B cell (primary cell): ENCODE measurements around the gene ANTXR2. TPM values are rescaled to one million over a fixed set of nuclear protein-coding genes. Genes with fewer than 3 reads are reported as not detected.

Source experiments
- ATAC-seq: fragments of 200-7000 bp; cut with Tn5 transposase; one replicate; pipeline ENCODE4 v1.10.0; 2021; ENCODE audit warnings: low read depth, mild to moderate bottlenecking, moderate number of reproducible peaks, moderate library complexity
- CTCF ChIA-PET: fragments of 350-600 bp; sonication (Branson Sonifier 250); formaldehyde crosslinking; loops from one replicate; lab custom pipeline; 2021; ENCODE audit warnings: antibody characterized with exemption, inconsistent platforms; lab: Charles Lee
- POLR2A ChIA-PET: fragments of 350-600 bp; sonication (Branson Sonifier 250); formaldehyde crosslinking; loops from one replicate; lab custom pipeline; 2021; ENCODE audit warnings: antibody characterized with exemption; lab: Charles Lee
- DNase-seq: peaks from one replicate; pipeline ENCODE4 v3.0.0; 2013
- H2AFZ ChIP-seq: 2 replicates; pipeline ENCODE4 v1.6.1; 2012; ENCODE audit warnings: mild to moderate bottlenecking, low read depth, low read length; ENCODE audit not compliant: insufficient read depth, poor library complexity, severe bottlenecking
- H3K27ac ChIP-seq, 2 donors: 1 replicate in 1 of 2; 2 replicates in 1 of 2; pipeline ENCODE4 v1.5.1; 2012 to 2013; ENCODE audit warnings: low read length in 2 of 2, mild to moderate bottlenecking in 2 of 2, moderate library complexity in 1 of 2
- H3K27me3 ChIP-seq, 4 experiments: fragments of 200-600 bp in 1 of 4; sonication (generic) in 1 of 4; replicated peaks in 1 of 4; 1 replicate in 2 of 4; 2 replicates in 2 of 4; pipeline versions ENCODE4 v1.6.1 to v1.7.0; 2013 to 2016; ENCODE audit warnings: low read length in 3 of 4, mild to moderate bottlenecking in 2 of 4, mixed read lengths in 1 of 4, moderate library complexity in 1 of 4; ENCODE audit not compliant: insufficient read depth in 4 of 4, control insufficient read depth in 3 of 4; ENCODE audit errors: control extremely low read depth in 1 of 4
- H3K36me3 ChIP-seq, 2 experiments: replicated peaks in 1 of 2; 1 replicate in 1 of 2; 2 replicates in 1 of 2; pipeline versions ENCODE4 v1.6.1 to v1.7.1; 2013; ENCODE audit warnings: low read length in 1 of 2; ENCODE audit not compliant: insufficient read depth in 2 of 2, control insufficient read depth in 1 of 2; ENCODE audit errors: control extremely low read depth in 1 of 2, extremely low read depth in 1 of 2
- H3K4me1 ChIP-seq, 2 donors: fragments of 200-600 bp in 1 of 2; sonication (generic) in 1 of 2; 1 replicate in 1 of 2; 2 replicates in 1 of 2; pipeline versions ENCODE4 v1.5.1 to v1.6.1; 2013 to 2017; ENCODE audit warnings: low read length in 2 of 2; ENCODE audit not compliant: control insufficient read depth in 2 of 2, insufficient read depth in 2 of 2
- H3K4me2 ChIP-seq: replicated peaks from 2 replicates; pipeline ENCODE3; 2012; ENCODE audit warnings: mild to moderate bottlenecking, low read depth, low read length; ENCODE audit not compliant: poor library complexity, severe bottlenecking
- H3K4me3 ChIP-seq, 5 experiments: fragments of 200-600 bp in 1 of 5; sonication (generic) in 1 of 5; 1 replicate in 3 of 5; 2 replicates in 2 of 5; pipeline versions ENCODE4 v1.5.1 to v1.7.0; 2011 to 2016; ENCODE audit warnings: low read length in 4 of 5, mild to moderate bottlenecking in 4 of 5, low read depth in 2 of 5, control low read depth in 1 of 5, moderate library complexity in 1 of 5; ENCODE audit not compliant: insufficient read depth in 1 of 5; ENCODE audit errors: control extremely low read depth in 1 of 5, extremely low read depth in 1 of 5
- H3K79me2 ChIP-seq: fragments of 200-600 bp; sonication (generic); one replicate; pipeline ENCODE4 v1.6.0; 2016; ENCODE audit warnings: low read length; ENCODE audit not compliant: control insufficient read depth, insufficient read depth
- H3K9ac ChIP-seq: fragments of 200-600 bp; sonication (generic); 2 replicates; pipeline ENCODE4 v1.6.1; 2017; ENCODE audit warnings: mild to moderate bottlenecking, low read length, moderate library complexity
- H3K9me3 ChIP-seq, 3 donors: one replicate each; pipeline versions ENCODE4 v1.6.1 to v1.7.1; 2013; ENCODE audit warnings: low read length in 2 of 3; ENCODE audit not compliant: control insufficient read depth in 2 of 3, insufficient read depth in 1 of 3; ENCODE audit errors: control extremely low read depth in 1 of 3
- H4K20me1 ChIP-seq: 2 replicates; pipeline ENCODE4 v1.6.0; 2012; ENCODE audit warnings: mild to moderate bottlenecking, low read length; ENCODE audit not compliant: insufficient read depth, control insufficient read depth, poor library complexity, severe bottlenecking
- H3K27ac Mint-ChIP-seq: one replicate; pipeline ENCODE4 v1.8.0; 2021; ENCODE audit warnings: mixed read lengths
- H3K27me3 Mint-ChIP-seq: one replicate; pipeline ENCODE4 v1.8.0; 2021; ENCODE audit warnings: mixed read lengths
- H3K4me1 Mint-ChIP-seq: one replicate; pipeline ENCODE4 v1.8.0; 2021; ENCODE audit warnings: mixed read lengths
- H3K4me3 Mint-ChIP-seq: one replicate; pipeline ENCODE4 v1.8.0; 2021; ENCODE audit warnings: mixed read lengths
- H3K9me3 Mint-ChIP-seq: one replicate; pipeline ENCODE4 v1.8.0; 2022; ENCODE audit warnings: mixed read lengths; ENCODE audit not compliant: insufficient read depth
- EZH2 ChIP-seq: IDR thresholded peaks from 2 replicates; pipeline ENCODE4 v1.6.1; 2012; ENCODE audit warnings: borderline replicate concordance, low read depth, mild to moderate bottlenecking, moderate library complexity, low read length; ENCODE audit not compliant: insufficient read depth, poor library complexity, severe bottlenecking
- WGBS: methylation state at CpG from one replicate; pipeline ENCODE4 v1.1.5; 2013; ENCODE audit warnings: missing lambda C conversion rate; ENCODE audit not compliant: insufficient coverage; 5-methylcytosine and 5-hydroxymethylcytosine counted together
- intact Hi-C: fragments of 100-400 bp; cut with micrococcal nuclease; formaldehyde crosslinking; loops from one replicate; pipeline ENCODE4 v1.10.0; 2022
- polyA plus RNA-seq: library from polyadenylated mRNA; depleted of rRNA; stranded (reverse); fragments of >200 nt; gene quantifications from 2 replicates; pipeline ENCODE4 v1.2.3, GENCODE V29; 2012
- total RNA-seq, 2 donors: library from RNA; stranded (reverse); fragments of 120-200 nt in 1 of 2; gene quantifications; 1 replicate in 1 of 2; 2 replicates in 1 of 2; pipeline versions ENCODE4 v1.2.3 to v1.2.4, GENCODE V29; 2013 to 2022
- TF ChIP-seq, protein P1 (sequence below): fragments of 200-600 bp; IDR thresholded peaks from one replicate; pipeline ENCODE4 v1.8.0; 2022; ENCODE audit warnings: antibody characterized with exemption, mild to moderate bottlenecking

Gene ANTXR2
- total and polyA plus RNA-seq, 2 donors (not counting 1 experiment from before 2014, with no cell fraction given), result 10.6 to 63.0 TPM

DNA sequence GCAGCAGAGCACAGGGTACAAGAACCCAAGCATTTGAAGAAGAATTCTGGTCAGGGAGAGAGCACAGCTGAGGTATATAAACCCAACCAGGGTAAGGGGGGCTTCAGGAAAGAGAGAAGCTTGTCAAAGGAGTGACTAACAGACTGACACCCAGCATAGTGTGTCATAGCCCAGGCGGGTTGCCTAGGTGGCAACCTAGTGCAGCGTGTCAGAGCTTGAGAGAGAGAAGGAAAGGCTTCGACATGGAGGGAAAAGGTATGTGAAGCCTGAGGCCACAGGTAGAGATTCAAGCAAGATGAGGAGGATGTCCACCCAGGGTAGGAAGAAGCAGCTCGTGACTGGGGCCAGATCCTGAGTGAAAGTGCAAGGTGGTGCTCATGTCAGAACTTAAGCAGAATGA is 8.5 kb upstream of the ANTXR2 start:
- Mint-ChIP-seq H3K27me3 (peaks cover 11% of the 10 kb centered on the region), H3K4me1 (no peaks in the 10 kb centered on the region), H3K4me3 (no peak overlapping the region), H3K27ac (no peak overlapping the region), H3K9me3 (no peaks in the 10 kb centered on the region)
- Histone ChIP-seq H3K4me1 (peaks cover 0 to 5% of the 10 kb centered on the region in 2 donors), H3K4me3 (no peak overlapping the region), H3K27me3 (peaks cover 0 to 11% (median 8%) of the 10 kb centered on the region in 4 experiments), H3K9me3 (no peaks in the 10 kb centered on the region), H2AFZ (no peak overlapping the region), H3K9ac (no peak overlapping the region), H4K20me1 (no peaks in the 10 kb centered on the region), H3K36me3 (no peaks in the 10 kb centered on the region), H3K4me2 (no peak overlapping the region), H3K27ac (no peak overlapping the region), H3K79me2 (no peaks in the 10 kb centered on the region)
- DNase-seq (no peak), ATAC-seq (no peak)
- TF ChIP-seq EZH2, result no peak
- TF ChIP-seq, protein P1, sequence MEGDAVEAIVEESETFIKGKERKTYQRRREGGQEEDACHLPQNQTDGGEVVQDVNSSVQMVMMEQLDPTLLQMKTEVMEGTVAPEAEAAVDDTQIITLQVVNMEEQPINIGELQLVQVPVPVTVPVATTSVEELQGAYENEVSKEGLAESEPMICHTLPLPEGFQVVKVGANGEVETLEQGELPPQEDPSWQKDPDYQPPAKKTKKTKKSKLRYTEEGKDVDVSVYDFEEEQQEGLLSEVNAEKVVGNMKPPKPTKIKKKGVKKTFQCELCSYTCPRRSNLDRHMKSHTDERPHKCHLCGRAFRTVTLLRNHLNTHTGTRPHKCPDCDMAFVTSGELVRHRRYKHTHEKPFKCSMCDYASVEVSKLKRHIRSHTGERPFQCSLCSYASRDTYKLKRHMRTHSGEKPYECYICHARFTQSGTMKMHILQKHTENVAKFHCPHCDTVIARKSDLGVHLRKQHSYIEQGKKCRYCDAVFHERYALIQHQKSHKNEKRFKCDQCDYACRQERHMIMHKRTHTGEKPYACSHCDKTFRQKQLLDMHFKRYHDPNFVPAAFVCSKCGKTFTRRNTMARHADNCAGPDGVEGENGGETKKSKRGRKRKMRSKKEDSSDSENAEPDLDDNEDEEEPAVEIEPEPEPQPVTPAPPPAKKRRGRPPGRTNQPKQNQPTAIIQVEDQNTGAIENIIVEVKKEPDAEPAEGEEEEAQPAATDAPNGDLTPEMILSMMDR, result no peak
- intact Hi-C loops, result no loop called here
- CTCF ChIA-PET, result interaction anchor here (0.8 kb wide), 1 partner anchor 63 kb away, joined by 3 read pairs; no protein-coding TSS in a partner anchor
- POLR2A ChIA-PET, result no interaction called here
- 92% methylated on average over 4 of the region's 4 CpGs for whole genome bisulfite sequencing

- 32% methylated on average over 4 of the region's 15 CpGs for WGBS
- no peaks in the 10 kb centered on the region for H3K9me3 ChIP-seq
- no peak for TF ChIP-seq EZH2
- TF ChIP-seq, protein P1, result no peak
- no peak overlapping the region for H3K27ac Mint-ChIP-seq
- ChIA-PET POLR2A (no interaction called here), CTCF (no interaction called here)
- intact Hi-C loops, result no loop called here
- H3K4me1 Mint-ChIP-seq, result peaks cover 11% of the 10 kb centered on the region
- H3K9ac ChIP-seq, result no peak overlapping the region
- H2AFZ ChIP-seq, result no peak overlapping the region
- no peak overlapping the region for H3K4me3 Mint-ChIP-seq
- H3K27ac ChIP-seq, result no peak overlapping the region
- H3K9me3 Mint-ChIP-seq, result no peaks in the 10 kb centered on the region
- peak overlapping the region in 1 of 5 experiments; percentile 49 for H3K4me3 ChIP-seq
- H3K4me1 ChIP-seq, result peaks cover 3 to 9% of the 10 kb centered on the region in 2 donors
- H4K20me1 ChIP-seq, result no peaks in the 10 kb centered on the region
- DNase-seq, result no peak
- no peak for ATAC-seq
- H3K36me3 ChIP-seq, result no peaks in the 10 kb centered on the region
- peaks cover 11% of the 10 kb centered on the region for H3K27me3 Mint-ChIP-seq
- no peaks in the 10 kb centered on the region for H3K79me2 ChIP-seq
- H3K4me2 ChIP-seq, result no peak overlapping the region
- peaks cover 0 to 11% (median 8%) of the 10 kb centered on the region in 4 experiments for H3K27me3 ChIP-seq
Measured at GRCh38 chr4:80079255-80079923, 6.4 kb upstream of the ANTXR2 start.
